Measurements from ENCODE around the gene RAVER2. TPM values are rescaled to one million over a fixed set of nuclear protein-coding genes. Genes with fewer than 3 reads are reported as not detected.
"Not testable (repeated sequence)": the region's sequence is repeated elsewhere in the genome, so short reads cannot be mapped to it uniquely, and the experiment has no call there.

Gene RAVER2
- 1 to 10 TPM; 1.0 to 2.7 TPM for total RNA-seq

- DNase-seq (ENCODE audit: low spot score in 2 of 2) (peak; percentile 57 to 72), ATAC-seq (peak; percentile 83 to 84)
- Mint-ChIP-seq H3K9me3 (no peaks in the 10 kb centered on the region), H3K27ac (peak within 1 kb of the TSS in 1 of 2 donors; percentile 29), H3K36me3 (no peaks in the 10 kb centered on the region)
These were observed at the start of gene RAVER2 for GRCh38 chr1:64744492-64745180. TSS of gene RAVER2 (plus strand) at chr1:64745075. CDS start at chr1:64745173, 98 bp downstream.

- Mint-ChIP-seq H3K36me3 (no peaks in the 10 kb centered on the region), H3K9me3 (no peaks in the 10 kb centered on the region), H3K27ac (no peak overlapping the region)
- DNase-seq (ENCODE audit: low spot score in 2 of 2) (no peak), ATAC-seq (no peak)
These were observed 48.0 kb upstream of the RAVER2 start for GRCh38 chr1:64696879-64697278.

GRCh38 chr1:64699327-64699726, 45.5 kb upstream of the RAVER2 start:
- no peaks in the 10 kb centered on the region for H3K36me3 Mint-ChIP-seq
- ATAC-seq: no peak
- no peak overlapping the region for H3K27ac Mint-ChIP-seq
- DNase-seq (ENCODE audit: low spot score in 2 of 2): no peak
- H3K9me3 Mint-ChIP-seq: no peaks in the 10 kb centered on the region

GRCh38 chr1:64701071-64701470, 43.8 kb upstream of the RAVER2 start:
- no peak overlapping the region for H3K27ac Mint-ChIP-seq
- H3K36me3 Mint-ChIP-seq: no peaks in the 10 kb centered on the region
- DNase-seq (ENCODE audit: low spot score in 2 of 2) (no peak), ATAC-seq (no peak)
- H3K9me3 Mint-ChIP-seq: no peaks in the 10 kb centered on the region

GRCh38 chr1:64701886-64702285, 43.0 kb upstream of the RAVER2 start:
- no peak for ATAC-seq
- Mint-ChIP-seq H3K36me3 (no peaks in the 10 kb centered on the region), H3K27ac (no peak overlapping the region), H3K9me3 (no peaks in the 10 kb centered on the region)
- no peak for DNase-seq (ENCODE audit: low spot score in 2 of 2)

GRCh38 chr1:64702670-64703069, 42.2 kb upstream of the RAVER2 start:
- not testable (repeated sequence) for DNase-seq (ENCODE audit: low spot score in 2 of 2); H3K36me3 Mint-ChIP-seq; H3K27ac Mint-ChIP-seq; H3K9me3 Mint-ChIP-seq; ATAC-seq

GRCh38 chr1:64703600-64703999, 41.3 kb upstream of the RAVER2 start:
- Mint-ChIP-seq H3K36me3 (no peaks in the 10 kb centered on the region), H3K27ac (no peak overlapping the region), H3K9me3 (no peaks in the 10 kb centered on the region)
- DNase-seq (ENCODE audit: low spot score in 2 of 2) (no peak), ATAC-seq (peak in 1 of 2 donors; percentile 63)

GRCh38 chr1:64705591-64705990, 39.3 kb upstream of the RAVER2 start:
- no peak for DNase-seq (ENCODE audit: low spot score in 2 of 2)
- H3K27ac Mint-ChIP-seq: no peak overlapping the region
- no peaks in the 10 kb centered on the region for H3K9me3 Mint-ChIP-seq
- H3K36me3 Mint-ChIP-seq: no peaks in the 10 kb centered on the region
- ATAC-seq: no peak

GRCh38 chr1:64711266-64711665, 33.6 kb upstream of the RAVER2 start:
- H3K36me3 Mint-ChIP-seq: no peaks in the 10 kb centered on the region
- no peaks in the 10 kb centered on the region for H3K9me3 Mint-ChIP-seq
- DNase-seq (ENCODE audit: low spot score in 2 of 2): no peak
- ATAC-seq: no peak
- no peak overlapping the region for H3K27ac Mint-ChIP-seq

GRCh38 chr1:64712049-64712448, 32.8 kb upstream of the RAVER2 start:
- Mint-ChIP-seq H3K9me3 (no peaks in the 10 kb centered on the region), H3K27ac (no peak overlapping the region), H3K36me3 (no peaks in the 10 kb centered on the region)
- no peak for ATAC-seq
- no peak for DNase-seq (ENCODE audit: low spot score in 2 of 2)

- DNase-seq (ENCODE audit: low spot score in 2 of 2) (no peak), ATAC-seq (no peak)
- peaks cover 4 to 11% of the 10 kb centered on the region in 2 donors for H3K9me3 Mint-ChIP-seq
- H3K27ac Mint-ChIP-seq: no peak overlapping the region
- H3K36me3 Mint-ChIP-seq: no peaks in the 10 kb centered on the region
These were observed 29.7 kb upstream of the RAVER2 start for GRCh38 chr1:64715186-64715585.

GRCh38 chr1:64721135-64721534, 23.7 kb upstream of the RAVER2 start:
- ATAC-seq (no peak), DNase-seq (ENCODE audit: low spot score in 2 of 2) (no peak)
- Mint-ChIP-seq H3K36me3 (no peaks in the 10 kb centered on the region), H3K9me3 (peaks cover 4 to 11% of the 10 kb centered on the region in 2 donors), H3K27ac (no peak overlapping the region)

- ATAC-seq (no peak), DNase-seq (ENCODE audit: low spot score in 2 of 2) (no peak)
- Mint-ChIP-seq H3K27ac (no peak overlapping the region), H3K36me3 (no peaks in the 10 kb centered on the region), H3K9me3 (peaks cover 4 to 11% of the 10 kb centered on the region in 2 donors)
These were observed 23.2 kb upstream of the RAVER2 start for GRCh38 chr1:64721576-64722145.

- ATAC-seq (no peak), DNase-seq (ENCODE audit: low spot score in 2 of 2) (no peak)
These were observed 17.0 kb upstream of the RAVER2 start for GRCh38 chr1:64727861-64728260.

GRCh38 chr1:64733581-64734286, 11.1 kb upstream of the RAVER2 start:
- ATAC-seq (no peak), DNase-seq (ENCODE audit: low spot score in 2 of 2) (no peak)
- Mint-ChIP-seq H3K9me3 (peaks cover 0 to 4% of the 10 kb centered on the region in 2 donors), H3K36me3 (no peaks in the 10 kb centered on the region), H3K27ac (no peak overlapping the region)

More at GRCh38 chr1:64727861-64728260, 17.0 kb upstream of the RAVER2 start:
- no peaks in the 10 kb centered on the region for H3K36me3 Mint-ChIP-seq
- H3K9me3 Mint-ChIP-seq: peaks cover 0 to 4% of the 10 kb centered on the region in 2 donors
- no peak overlapping the region for H3K27ac Mint-ChIP-seq

- Mint-ChIP-seq H3K9me3 (peaks cover 0 to 4% of the 10 kb centered on the region in 2 donors), H3K27ac (no peak overlapping the region), H3K36me3 (no peaks in the 10 kb centered on the region)
- ATAC-seq: no peak
- DNase-seq (ENCODE audit: low spot score in 2 of 2): no peak
These were observed 10.6 kb upstream of the RAVER2 start for GRCh38 chr1:64734287-64734652.

- not testable (repeated sequence) for H3K27ac Mint-ChIP-seq; DNase-seq (ENCODE audit: low spot score in 2 of 2); ATAC-seq; H3K9me3 Mint-ChIP-seq; H3K36me3 Mint-ChIP-seq
These were observed 4.2 kb upstream of the RAVER2 start for GRCh38 chr1:64740687-64741086.

Data from activated naive CD4-positive, alpha-beta T cell treated with anti-CD3 and anti-CD28 coated beads, Interleukin-2, amount 50 U/mL, for 72 hours (primary cell).